ENCODE results near the gene ZNF683.

- no peak for TF ChIP-seq CTCF (conservative IDR thresholded peaks at IDR 0.05; ENCODE audit: low read depth, low read length)
- TF ChIP-seq EZH2 (IDR thresholded peaks at IDR 0.05; ENCODE audit: low read length, unreplicated experiment): no peak
- TF ChIP-seq EZH2phosphoT487 (IDR thresholded peaks at IDR 0.05; ENCODE audit: borderline replicate concordance, low read length): no peak
Measured at GRCh38 chr1:26350343-26350700, 22.2 kb downstream of the ZNF683 start.

All from PC-3 (cell line).